HepG2 (cell line): ENCODE data around the gene NAALADL1. TPM values are rescaled to one million over a fixed set of nuclear protein-coding genes. Genes with fewer than 3 reads are reported as not detected.
A peak's percentile ranks its signal among the peaks of the same experiment; 100 is the strongest.

ENCODE experiments used
- ATAC-seq: fragments of 200-7000 bp; cut with Tn5 transposase; 3 replicates; pipeline ENCODE4 v1.9.1; 2020; ENCODE audit warnings: mild to moderate bottlenecking, moderate library complexity
- BruUV-seq: library from RNA; stranded (reverse); fragments of 400-500 nt; replicated peaks from 2 replicates; lab custom pipeline; 2021; lab: Mats Ljungman, UMichigan
- CTCF ChIA-PET: fragments of 300-600 bp; formaldehyde crosslinking; extraction: SDS; loops from one replicate; lab custom pipeline; 2021; ENCODE audit warnings: low total read pairs, inconsistent platforms, low intra/inter-chr PET ratio; lab: Yijun Ruan, JAX
- POLR2A ChIA-PET: fragments of 350-600 bp; sonication (Branson Sonifier 250); formaldehyde crosslinking; loops from one replicate; lab custom pipeline; 2020; ENCODE audit warnings: antibody characterized with exemption, inconsistent platforms; lab: Yijun Ruan, JAX
- DNase-seq: peaks from one replicate; pipeline ENCODE4 v3.0.0-alpha.2; 2015; ENCODE audit warnings: low spot score
- FAIRE-seq: peaks from 3 replicates; lab custom pipeline; 2011; peaks lifted over from hg19 to GRCh38; lab: Jason Lieb, UNC
- H2AFZ ChIP-seq: one replicate; pipeline ENCODE4 v1.6.1; 2011; ENCODE audit warnings: low read length, inconsistent platforms
- H3K27ac ChIP-seq: fragments of 300-600 bp; 3 replicates; pipeline ENCODE4 v1.8.0; 2011; ENCODE audit warnings: mixed run types, mild to moderate bottlenecking, mixed read lengths, low read length, inconsistent platforms; ENCODE audit not compliant: insufficient read depth; ENCODE audit errors: extremely low read length
- H3K27me3 ChIP-seq, 2 experiments: fragments of 200-600 bp in 1 of 2; 2 replicates in 1 of 2; 3 replicates in 1 of 2; pipeline versions ENCODE4 v1.6.0 to v1.8.0; 2011; ENCODE audit warnings: low read length in 2 of 2, mild to moderate bottlenecking in 2 of 2, moderate library complexity in 2 of 2, inconsistent platforms in 1 of 2; ENCODE audit not compliant: insufficient read depth in 2 of 2, control insufficient read depth in 1 of 2
- H3K36me3 ChIP-seq, 2 experiments: fragments of 200-600 bp in 1 of 2; replicated peaks in 1 of 2; 2 replicates in 1 of 2; 3 replicates in 1 of 2; pipeline versions ENCODE4 v1.5.1 to v1.8.0; 2011; ENCODE audit warnings: low read length in 2 of 2, inconsistent platforms in 1 of 2; ENCODE audit not compliant: insufficient read depth in 2 of 2, control insufficient read depth in 1 of 2
- H3K4me1 ChIP-seq: 2 replicates; pipeline ENCODE4 v1.5.1; 2012; ENCODE audit warnings: low read length, inconsistent platforms; ENCODE audit not compliant: insufficient read depth
- H3K4me2 ChIP-seq: 2 replicates; pipeline ENCODE4 v1.6.0; 2011; ENCODE audit warnings: low read depth, low read length, inconsistent platforms
- H3K4me3 ChIP-seq, 3 experiments: fragments of 200-600 bp in 1 of 3; sonication (generic), shearing (Covaris generic) in 1 of 3; replicated peaks in 1 of 3; 2 replicates each; pipeline ENCODE4 v1.5.1; 2011 to 2016; ENCODE audit warnings: low read length in 3 of 3, inconsistent platforms in 2 of 3, low read depth in 2 of 3, mild to moderate bottlenecking in 2 of 3, control low read depth in 1 of 3, mixed read lengths in 1 of 3; ENCODE audit not compliant: insufficient read depth in 1 of 3
- H3K79me2 ChIP-seq: one replicate; pipeline ENCODE4 v1.6.1; 2011; ENCODE audit warnings: low read length, inconsistent platforms; ENCODE audit not compliant: insufficient read depth
- H3K9ac ChIP-seq: 2 replicates; pipeline ENCODE4 v1.6.0; 2011; ENCODE audit warnings: mild to moderate bottlenecking, low read depth, low read length, inconsistent platforms; ENCODE audit not compliant: insufficient read depth
- H3K9me3 ChIP-seq: 2 replicates; pipeline ENCODE4 v1.5.1; 2012; ENCODE audit warnings: mild to moderate bottlenecking, low read length
- H4K20me1 ChIP-seq: 2 replicates; pipeline ENCODE4 v1.6.0; 2011; ENCODE audit warnings: inconsistent platforms, mild to moderate bottlenecking, low read length, moderate library complexity; ENCODE audit not compliant: insufficient read depth
- ARNT2 ChIP-seq: sonication (generic); formaldehyde crosslinking; IDR thresholded peaks from 2 replicates; pipeline ENCODE4 v1.8.0; 2022; ENCODE audit warnings: mild to moderate bottlenecking, low read depth, missing genetic modification reagents, moderate library complexity
- BRD4 ChIP-seq: sonication (generic); formaldehyde crosslinking; IDR thresholded peaks from 2 replicates; pipeline ENCODE4 v1.4.0; 2020; ENCODE audit warnings: missing genetic modification reagents
- CENPBD1 ChIP-seq: sonication (generic); formaldehyde crosslinking; IDR thresholded peaks from 2 replicates; pipeline ENCODE4 v1.8.0; 2022; ENCODE audit warnings: missing genetic modification reagents, low read depth, mild to moderate bottlenecking, borderline replicate concordance
- CTCF ChIP-seq: sonication (generic); formaldehyde crosslinking; IDR thresholded peaks from 2 replicates; pipeline ENCODE4 v1.5.0; 2020; ENCODE audit warnings: mild to moderate bottlenecking, missing genetic modification reagents, moderate library complexity
- ETS1 ChIP-seq: sonication (generic); formaldehyde crosslinking; IDR thresholded peaks from 2 replicates; pipeline ENCODE4 v1.4.0; 2020; ENCODE audit warnings: missing genetic modification reagents
- HNRNPL ChIP-seq: fragments of 200-400 bp; formaldehyde crosslinking; IDR thresholded peaks from 2 replicates; pipeline ENCODE4 v1.6.1; 2017; ENCODE audit warnings: mild to moderate bottlenecking, low read depth, low read length
- KLF12 ChIP-seq: sonication (generic); formaldehyde crosslinking; IDR thresholded peaks from 2 replicates; pipeline ENCODE4 v1.4.0; 2020; ENCODE audit warnings: missing genetic modification reagents, borderline replicate concordance
- KMT2A ChIP-seq: sonication (generic); formaldehyde crosslinking; IDR thresholded peaks from 2 replicates; pipeline ENCODE4 v1.4.0; 2020; ENCODE audit warnings: missing genetic modification reagents
- PBX3 ChIP-seq: sonication (generic); formaldehyde crosslinking; IDR thresholded peaks from 2 replicates; pipeline ENCODE4 v1.8.1; 2023; ENCODE audit warnings: missing genetic modification reagents, inconsistent platforms, borderline replicate concordance
- RELA ChIP-seq: sonication (generic); formaldehyde crosslinking; IDR thresholded peaks from 2 replicates; pipeline ENCODE4 v1.4.0; 2020; ENCODE audit warnings: missing genetic modification reagents
- SAFB2 ChIP-seq: sonication (generic); formaldehyde crosslinking; IDR thresholded peaks from 2 replicates; pipeline ENCODE4 v1.5.1; 2020; ENCODE audit warnings: missing genetic modification reagents, low read depth, mild to moderate bottlenecking, borderline replicate concordance
- TEAD3 ChIP-seq: optimal IDR thresholded peaks from 2 replicates; pipeline ENCODE3; 2016; ENCODE audit warnings: borderline replicate concordance
- ZFP82 ChIP-seq: sonication (generic); formaldehyde crosslinking; IDR thresholded peaks from 2 replicates; pipeline ENCODE4 v1.5.1; 2020; ENCODE audit warnings: mild to moderate bottlenecking, missing genetic modification reagents, borderline replicate concordance
- ZFX ChIP-seq: sonication (generic); formaldehyde crosslinking; IDR thresholded peaks from 2 replicates; pipeline ENCODE4 v1.4.0; 2020; ENCODE audit warnings: mild to moderate bottlenecking, low read depth, missing genetic modification reagents, moderate library complexity
- ZNF256 ChIP-seq: sonication (generic); formaldehyde crosslinking; conservative IDR thresholded peaks from 2 replicates; pipeline ENCODE4 v1.4.0; 2020; ENCODE audit warnings: missing genetic modification reagents
- ZNF558 ChIP-seq: sonication (generic); formaldehyde crosslinking; IDR thresholded peaks from 2 replicates; pipeline ENCODE4 v1.9.0; 2022; ENCODE audit warnings: mild to moderate bottlenecking, missing genetic modification reagents, borderline replicate concordance
- ZNF629 ChIP-seq: sonication (generic); formaldehyde crosslinking; conservative IDR thresholded peaks from 2 replicates; pipeline ENCODE4 v1.5.0; 2020; ENCODE audit warnings: missing genetic modification reagents
- ZNF775 ChIP-seq: sonication (generic); formaldehyde crosslinking; IDR thresholded peaks from 2 replicates; pipeline ENCODE4 v1.4.0; 2020; ENCODE audit warnings: missing genetic modification reagents, mild to moderate bottlenecking, moderate library complexity, borderline replicate concordance
- WGBS: methylation state at CpG from one replicate; pipeline ENCODE4 v1.1.6; 2017; ENCODE audit warnings: low lambda C conversion rate; 5-methylcytosine and 5-hydroxymethylcytosine counted together
- in situ Hi-C: cut with HindIII; loops from 2 replicates; pipeline ENCODE4 v1.10.0; 2017; ENCODE audit warnings: low pct_unique_long_range_greater_than_20kb; ENCODE audit not compliant: extremely low pct_ligation_motif_present
- intact Hi-C: fragments of 100-400 bp; cut with micrococcal nuclease; formaldehyde crosslinking; loops from one replicate; pipeline ENCODE4 v1.10.0; 2022; ENCODE audit not compliant: unreplicated experiment
- polyA plus RNA-seq, 8 experiments: library from polyadenylated mRNA; depleted of rRNA in 3 of 8; stranded (reverse) in 7 of 8; unstranded in 1 of 8; fragments of >200 nt; fragmentation: Illumina TruSeq in 4 of 8; extraction: Trizol in 4 of 8; gene quantifications; 2 replicates each; pipeline versions ENCODE4 v1.2.1 to v1.2.3, GENCODE V29; 2011 to 2016; ENCODE audit warnings: low read depth in 4 of 8, missing spikeins in 1 of 8, mixed read lengths in 1 of 8; ENCODE audit not compliant: insufficient read depth in 1 of 8
- total RNA-seq, 5 experiments: library from RNA; depleted of rRNA; stranded (reverse); fragments of >200 nt; fragmentation: Illumina TruSeq; extraction: Trizol; gene quantifications; 2 replicates each; pipeline ENCODE4 v1.2.3, GENCODE V29; 2016; ENCODE audit warnings: low read depth in 1 of 5

NAALADL1 gene
- total and polyA plus RNA-seq, 2 of the 13 experiments (the other 11 are each of a cell fraction or from before 2014, with no cell fraction given) = 9.3 to 33.9 TPM

- POLR2A ChIA-PET = interaction anchor here (0.7 to 2.6 kb wide), 7 partner anchors 13 to 107 kb away, joined by 3 to 10 read pairs (median 4); partner anchors contain the start of genes ARL2, SAC3D1, SYVN1 and ZNHIT2
- peak within 1 kb of the TSS; percentile 81 for H3K4me2 ChIP-seq
- H3K36me3 ChIP-seq = peaks cover 0 to 7% of the 10 kb centered on the region in 2 experiments; a peak in 3 of 5 replicates
- H3K79me2 ChIP-seq = no peaks in the 10 kb centered on the region
- ATAC-seq (peak; percentile 89), DNase-seq (peak; percentile 94), FAIRE-seq (peak; percentile 86)
- intact Hi-C loops = loop anchor here (1.0 to 5.0 kb wide), 3 partner anchors 13 to 50 kb away; no protein-coding TSS in a partner anchor
- H4K20me1 ChIP-seq = no peaks in the 10 kb centered on the region
- WGBS = 2% methylated on average over 33 of the region's 51 CpGs
- peak within 1 kb of the TSS; percentile 72 for H3K9ac ChIP-seq
- H3K27me3 ChIP-seq = no peaks in the 10 kb centered on the region; a peak in 1 of 5 replicates
- H2AFZ ChIP-seq = peak within 1 kb of the TSS; percentile 84
- CTCF ChIA-PET = interaction anchor here (1.2 to 3.3 kb wide), 4 partner anchors 13 to 50 kb away, joined by 5 to 17 read pairs (median 8); partner anchors contain the start of gene ARL2
- peak within 1 kb of the TSS; percentile 68 to 78 (median 75) for H3K4me3 ChIP-seq
- BruUV-seq = no TSS peak
- no peaks in the 10 kb centered on the region for H3K9me3 ChIP-seq
- H3K27ac ChIP-seq = peak within 1 kb of the TSS; percentile 85
- peaks cover 48% of the 10 kb centered on the region for H3K4me1 ChIP-seq
- in situ Hi-C loops = loop anchor here (5.0 kb wide), 1 partner anchor 40 kb away; no protein-coding TSS in a partner anchor
- no peak for TF ChIP-seq ZNF256
- TF ChIP-seq ZFP82 (CRISPR knock-in tag) = 0 out of 2 replicates have a peak, but pooled peaks have one; percentile 51
- TF ChIP-seq KLF12 (CRISPR knock-in tag) = peak; percentile 80; the same call in 1 of the 2 replicates
- TF ChIP-seq BRD4 = 0 out of 2 replicates have a peak, but pooled peaks have one; percentile 22
- TF ChIP-seq CENPBD1 (CRISPR knock-in tag) = no peak
- TF ChIP-seq RELA (CRISPR knock-in tag) = no peak
- TF ChIP-seq PBX3 (CRISPR knock-in tag) = no peak
- peak; percentile 74 for TF ChIP-seq CTCF (CRISPR knock-in tag)
- TF ChIP-seq TEAD3 (CRISPR knock-in tag) = peak; percentile 6
- TF ChIP-seq ZNF558 (CRISPR knock-in tag) = no peak
- TF ChIP-seq KMT2A (CRISPR knock-in tag) = peak; percentile 45
- TF ChIP-seq ARNT2 (CRISPR knock-in tag) = peak; percentile 73; the same call in 1 of the 2 replicates
- TF ChIP-seq HNRNPL = no peak
- TF ChIP-seq ZNF775 (CRISPR knock-in tag) = no peak
- TF ChIP-seq ZNF629 (CRISPR knock-in tag) = no peak
- peak; percentile 90; the same call in 1 of the 2 replicates for TF ChIP-seq SAFB2
- TF ChIP-seq ZFX (CRISPR knock-in tag) = peak; percentile 92
- TF ChIP-seq ETS1 (CRISPR knock-in tag) = 0 out of 2 replicates have a peak, but pooled peaks have one; percentile 37
Measured at GRCh38 chr11:65027213-65028067, 30.9 kb downstream of the NAALADL1 start, which contains the start of gene SNX15. Gene SNX15, plus strand, starts transcription at chr11:65027439. Its CDS starts 99 bp downstream, at chr11:65027538.
